HG03064 (cell line): Measurements from ENCODE around the gene FANCG.

Experiments used
- ATAC-seq: cut with Tn5 transposase; IDR thresholded peaks from one replicate; pipeline ENCODE4 v1.9.1; 2021; ENCODE audit warnings: low read depth; ENCODE audit not compliant: unreplicated experiment

FANCG gene

GRCh38 chr9:35069020-35069419 is 10.7 kb downstream of the FANCG start:
- no peak for ATAC-seq

DNA sequence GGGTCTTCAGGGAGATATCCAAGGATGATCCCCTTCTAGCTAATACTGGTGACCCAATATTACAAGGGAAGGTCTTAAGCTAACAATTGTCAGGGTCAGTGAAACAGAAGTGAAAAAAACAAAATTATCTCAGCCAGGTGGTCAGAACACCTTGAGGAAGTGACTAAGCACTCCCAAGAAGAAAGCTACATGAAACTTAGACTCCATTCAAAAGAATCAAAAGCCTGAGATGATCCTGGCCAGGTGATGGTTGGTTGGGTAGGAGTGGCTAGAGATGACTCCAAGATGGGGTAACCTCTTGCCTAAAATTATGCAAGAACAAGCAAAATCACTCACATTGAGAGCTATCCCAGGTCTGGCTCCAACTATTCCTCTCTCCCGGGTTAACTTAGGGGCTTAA is 12.7 kb downstream of the FANCG start:
- no peak for ATAC-seq

DNA sequence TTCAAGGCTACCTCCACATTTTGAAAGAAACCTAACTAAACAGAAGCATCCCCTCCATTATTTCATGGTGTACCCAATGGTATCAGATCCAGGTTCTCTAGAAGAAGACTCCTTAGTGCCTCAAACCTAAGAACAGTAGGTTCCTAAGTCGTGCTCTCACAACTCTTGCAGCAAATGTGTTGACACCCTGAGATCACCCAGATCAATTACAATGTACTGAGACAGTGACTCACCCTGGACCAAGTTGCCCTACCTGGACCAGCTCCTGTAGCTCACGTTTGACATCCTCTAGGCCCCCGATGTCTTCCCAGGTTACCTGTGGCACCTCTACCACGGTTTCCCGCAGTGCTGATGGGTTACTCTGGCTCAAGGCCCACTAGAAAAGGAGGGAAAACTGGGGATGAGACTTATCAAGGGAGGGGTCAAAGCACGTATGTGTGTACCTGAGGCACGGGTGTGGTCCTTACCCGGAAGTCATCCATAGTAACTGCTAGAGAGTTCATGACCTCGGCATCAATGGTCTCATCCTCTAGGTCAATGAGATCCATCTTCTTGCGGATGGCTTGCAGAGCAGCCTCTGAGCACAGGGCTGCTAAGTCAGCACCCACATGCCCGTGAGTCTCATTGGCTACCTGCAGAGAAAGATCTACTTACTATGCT is 19.1 kb downstream of the FANCG start:
- no peak for ATAC-seq

DNA sequence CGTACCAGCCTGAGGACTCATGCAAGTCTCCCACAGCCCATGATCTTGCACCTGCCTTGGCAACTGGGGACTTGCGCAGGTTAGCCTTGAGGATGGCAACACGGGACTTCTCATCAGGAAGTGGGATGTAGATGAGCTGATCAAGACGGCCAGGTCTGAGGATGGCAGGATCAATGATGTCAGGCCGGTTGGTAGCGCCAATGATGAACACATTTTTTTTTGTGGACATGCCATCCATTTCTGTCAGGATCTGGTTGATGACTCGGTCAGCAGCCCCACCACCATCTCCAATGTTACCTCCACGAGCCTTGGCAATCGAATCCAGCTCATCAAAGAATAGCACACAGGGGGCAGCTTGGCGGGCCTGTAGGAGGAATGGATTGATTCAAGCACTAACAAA is 20.3 kb downstream of the FANCG start:
- no peak for ATAC-seq

- no peak for ATAC-seq
These were observed 22.5 kb downstream of the FANCG start for GRCh38 chr9:35057271-35057620.

DNA sequence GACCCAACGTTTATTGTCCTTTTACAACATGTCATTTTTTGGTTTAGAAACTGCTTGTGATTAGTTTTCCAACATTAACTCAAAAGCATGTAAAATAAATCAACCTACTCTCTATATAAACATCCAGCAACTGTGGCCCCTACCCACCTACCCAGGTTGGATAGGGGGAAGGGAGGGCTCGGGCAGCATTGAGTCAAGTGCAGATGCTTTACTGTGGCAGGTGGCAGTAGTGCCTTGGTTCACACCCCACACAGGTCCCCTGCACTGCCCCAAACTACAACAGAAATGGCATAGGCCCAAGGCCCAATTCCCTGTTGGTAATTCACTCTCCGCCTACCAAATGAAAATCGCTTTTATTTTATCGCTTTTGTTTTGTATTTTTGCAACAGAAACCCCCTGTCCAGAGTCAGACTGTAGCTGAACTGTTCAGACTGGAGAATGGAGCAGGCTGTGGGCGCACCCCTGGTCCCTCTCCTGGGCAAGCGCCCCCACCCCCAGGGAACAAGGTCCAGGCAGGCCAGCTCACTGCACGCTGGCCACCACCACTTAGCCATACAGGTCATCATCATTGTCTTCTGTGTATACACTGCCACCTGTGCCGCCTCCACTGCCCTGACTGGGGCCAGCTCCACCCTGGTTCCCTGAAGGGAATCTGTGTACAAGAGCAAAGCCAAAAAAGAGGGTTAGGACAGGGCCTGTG is 23.0 kb downstream of the FANCG start:
- ATAC-seq, result no peak

GRCh38 chr9:35054871-35055644 is 24.7 kb downstream of the FANCG start:
- no peak for ATAC-seq

DNA sequence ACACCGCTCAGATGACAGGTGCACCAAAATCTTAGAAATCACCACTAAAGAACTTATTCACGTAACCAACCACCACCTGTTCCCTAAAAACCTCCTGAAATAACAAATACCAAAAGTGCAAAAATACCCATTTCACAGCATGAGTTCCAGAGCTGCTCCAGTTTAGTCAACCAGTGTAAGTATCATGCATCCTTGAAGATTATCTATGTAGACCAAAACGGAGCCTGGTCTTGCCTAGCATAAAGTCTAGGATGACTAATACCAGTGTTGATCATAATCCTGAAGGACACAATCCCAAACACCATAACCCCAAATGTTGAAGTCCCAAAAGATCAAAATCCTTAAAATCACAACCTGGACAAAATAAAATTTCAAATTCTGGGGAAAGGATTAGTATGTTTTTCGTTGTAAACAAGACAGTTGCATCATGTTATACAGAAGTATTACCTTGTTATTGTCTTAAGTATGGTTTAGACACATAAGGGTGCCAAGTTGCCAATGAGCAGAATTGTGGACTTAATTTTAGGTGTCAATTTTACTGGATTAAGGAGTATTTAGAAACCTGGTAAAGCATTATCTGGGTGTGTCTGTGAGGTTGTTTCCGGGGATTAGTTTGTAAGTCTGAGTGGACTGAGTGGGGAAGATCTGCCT is 25.4 kb downstream of the FANCG start:
- no peak for ATAC-seq

GRCh38 chr9:35051069-35051967 is 28.4 kb downstream of the FANCG start:
- no peak for ATAC-seq

- ATAC-seq, result no peak
These were observed 31.2 kb downstream of the FANCG start for GRCh38 chr9:35048511-35048910.

DNA sequence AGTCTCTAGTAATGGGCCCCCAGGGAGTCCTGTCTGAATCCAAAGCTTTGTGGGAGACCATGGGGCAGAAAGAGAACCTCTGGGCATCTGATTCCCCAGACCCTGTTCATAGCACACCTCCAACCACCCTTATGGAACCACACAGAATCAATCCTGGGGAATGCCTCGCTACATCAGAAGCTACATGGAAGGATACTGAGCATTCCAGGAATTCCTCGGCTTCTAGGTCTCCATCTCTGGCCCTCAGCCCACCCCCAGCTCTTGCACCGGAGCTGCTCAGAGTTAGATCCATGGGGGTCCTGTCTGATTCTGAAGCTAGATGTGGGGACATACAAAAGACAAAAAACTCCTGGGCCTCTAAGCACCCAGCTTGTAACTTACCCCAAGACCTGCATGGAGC is 35.7 kb downstream of the FANCG start:
- no peak for ATAC-seq

- ATAC-seq, result no peak
These were observed 36.7 kb downstream of the FANCG start for GRCh38 chr9:35042891-35043545.

GRCh38 chr9:35042081-35042604 is 37.6 kb downstream of the FANCG start:
- no peak for ATAC-seq

GRCh38 chr9:35035851-35036701 is 43.7 kb downstream of the FANCG start:
- no peak for ATAC-seq

DNA sequence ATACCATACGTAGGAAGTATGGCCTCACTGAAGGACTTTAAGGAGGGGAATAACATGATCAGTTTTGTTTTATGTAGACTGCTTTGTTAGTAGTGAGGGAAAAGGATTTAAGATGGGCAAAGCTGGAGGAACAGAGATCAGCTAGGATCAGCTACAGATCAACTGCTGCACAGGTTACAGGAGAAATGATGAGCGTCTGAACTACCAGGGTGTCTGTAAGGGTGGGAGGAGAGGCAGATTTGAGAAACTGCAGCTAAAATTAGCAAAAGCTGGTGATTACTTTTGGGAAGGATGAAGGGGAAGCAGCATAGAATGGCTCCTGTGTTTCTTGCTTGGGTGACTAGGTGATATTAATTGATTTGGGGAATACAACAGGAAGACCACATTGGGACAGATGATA is 46.6 kb downstream of the FANCG start:
- ATAC-seq, result no peak

DNA sequence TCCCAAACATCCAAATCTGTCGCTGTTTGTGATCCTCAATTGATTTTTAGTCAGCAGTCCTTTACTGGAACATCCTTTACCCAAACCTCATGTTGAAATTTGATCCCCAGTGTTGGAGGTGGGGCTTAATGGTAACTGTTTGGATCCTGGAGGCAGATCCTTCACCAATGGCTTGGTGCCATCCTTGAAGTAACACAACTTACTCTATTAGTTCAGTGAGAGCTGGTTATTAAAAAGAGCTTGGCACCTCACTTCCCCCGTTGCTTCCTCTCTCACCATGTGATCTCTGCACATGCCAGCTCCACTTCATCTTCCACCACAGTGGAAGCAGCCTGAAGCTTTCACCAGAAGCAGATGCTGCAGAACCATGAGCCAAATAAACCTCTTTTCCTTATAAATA is 49.9 kb downstream of the FANCG start:
- ATAC-seq, result no peak

GRCh38 chr9:35029241-35029640 is 50.5 kb downstream of the FANCG start:
- ATAC-seq, result no peak

- no peak for ATAC-seq
These were observed 51.4 kb downstream of the FANCG start for GRCh38 chr9:35028341-35028740.

DNA sequence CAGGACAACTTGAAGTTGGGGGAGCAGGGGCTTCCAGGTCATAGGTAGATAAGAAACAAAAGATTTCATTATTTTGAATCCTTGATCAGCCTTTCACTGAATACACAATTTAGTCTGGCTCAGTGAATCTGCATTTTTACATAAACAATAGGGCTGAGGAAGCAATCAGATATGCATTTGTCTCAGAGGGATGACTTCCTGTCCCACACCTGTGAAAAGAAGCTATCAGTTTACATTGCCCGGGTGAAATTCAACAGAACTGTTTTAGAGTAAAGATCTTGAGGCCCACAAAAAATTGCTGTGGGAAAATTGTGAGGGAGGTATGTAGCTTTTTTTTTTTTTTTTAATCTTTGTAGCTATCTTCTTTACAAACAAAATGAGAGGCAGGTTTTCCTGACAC is 51.9 kb downstream of the FANCG start:
- no peak for ATAC-seq
